Activated CD4-positive, alpha-beta T cell treated with anti-CD3 and anti-CD28 coated beads, Interleukin-2, Interleukin-4, amounts not matched to agents 100 ng/mL and 50 ng/mL, durations not matched to agents 16 hours and 8 hours (primary cell): ENCODE results near the gene TPX2.

Experiments
- DNase-seq: peaks from one replicate; pipeline ENCODE4 v3.0.0-alpha.2; 2020; ENCODE audit warnings: low spot score

TPX2 gene

GRCh38 chr20:31705598-31706597 is 33.2 kb upstream of the TPX2 start:
- no peak for DNase-seq

GRCh38 chr20:31706607-31707257 is 32.4 kb upstream of the TPX2 start:
- DNase-seq, result no peak

GRCh38 chr20:31707258-31707615 is 31.9 kb upstream of the TPX2 start:
- DNase-seq, result no peak

DNA sequence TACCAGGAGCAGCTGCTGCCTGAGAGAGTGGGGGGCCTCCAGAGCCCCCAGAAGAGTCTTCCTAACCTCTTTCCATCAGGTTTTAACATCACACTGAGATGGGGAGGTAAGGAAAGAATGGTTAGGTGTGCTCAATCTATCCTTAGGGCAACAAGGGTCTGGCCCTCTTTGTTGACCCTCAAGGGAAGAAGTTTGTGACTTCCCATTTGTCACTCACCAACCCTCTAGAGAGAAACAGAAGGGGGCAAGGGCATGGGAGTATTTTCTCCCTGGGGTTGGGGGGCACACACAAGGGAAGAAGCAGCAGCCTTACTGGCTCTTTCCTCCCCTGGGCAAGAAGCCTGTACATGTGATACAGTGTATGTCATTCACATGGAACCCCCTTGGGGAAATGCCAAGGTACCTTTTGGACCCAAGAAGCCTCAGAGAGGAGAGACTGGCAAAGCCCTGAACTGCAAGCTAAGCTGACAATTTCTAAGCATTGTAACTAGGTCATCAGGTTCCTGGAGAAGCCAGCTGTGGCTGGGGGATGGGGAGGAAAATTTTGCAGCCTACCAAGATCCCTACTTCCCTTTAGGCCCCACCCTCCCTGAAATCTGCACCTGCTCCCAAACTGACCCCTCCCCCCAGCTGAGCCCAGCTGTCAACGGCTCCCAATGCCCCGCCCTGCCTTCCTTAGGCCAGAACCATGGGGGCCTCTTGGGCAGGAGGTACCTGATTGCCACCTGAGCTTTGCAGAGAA is 30.9 kb upstream of the TPX2 start:
- no peak for DNase-seq

DNA sequence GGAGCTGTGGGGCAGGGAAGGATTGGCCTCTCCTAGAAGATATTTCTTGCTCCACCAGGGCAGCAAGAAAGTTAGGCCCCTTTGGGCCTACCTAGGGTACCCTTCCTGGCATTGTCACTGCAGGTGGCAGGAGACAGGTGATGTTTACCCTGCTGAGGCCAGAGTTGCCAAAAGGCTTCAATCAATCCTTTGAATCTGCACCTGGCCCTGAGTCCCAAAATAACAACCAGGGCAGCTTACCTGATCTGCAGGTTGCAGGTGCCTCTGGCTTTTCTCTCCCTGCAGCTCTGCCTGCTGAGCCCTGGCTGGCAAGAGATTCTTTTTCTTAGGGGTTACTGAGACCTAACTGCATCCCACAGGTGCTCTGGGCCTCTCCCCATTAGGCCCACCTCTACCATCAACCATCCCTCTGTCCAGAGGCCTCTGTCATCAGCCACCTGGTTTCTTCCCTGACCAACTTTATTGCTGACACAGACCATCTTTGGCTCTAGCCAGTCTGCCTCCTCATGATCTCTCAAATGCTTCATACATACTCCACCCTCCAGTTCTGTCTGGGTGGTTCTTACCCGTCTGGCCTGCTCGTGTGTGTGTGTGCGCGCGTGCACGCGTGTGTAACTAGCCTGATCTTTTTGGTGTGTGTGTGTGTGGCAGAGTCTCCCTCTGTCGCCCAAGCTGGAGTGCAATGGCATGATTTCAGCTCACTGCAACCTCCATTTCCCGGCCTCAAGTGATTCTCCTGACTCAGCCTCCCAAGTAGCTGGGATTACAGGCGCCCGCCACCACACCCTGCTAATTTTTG is 30.2 kb upstream of the TPX2 start:
- no peak for DNase-seq

DNA sequence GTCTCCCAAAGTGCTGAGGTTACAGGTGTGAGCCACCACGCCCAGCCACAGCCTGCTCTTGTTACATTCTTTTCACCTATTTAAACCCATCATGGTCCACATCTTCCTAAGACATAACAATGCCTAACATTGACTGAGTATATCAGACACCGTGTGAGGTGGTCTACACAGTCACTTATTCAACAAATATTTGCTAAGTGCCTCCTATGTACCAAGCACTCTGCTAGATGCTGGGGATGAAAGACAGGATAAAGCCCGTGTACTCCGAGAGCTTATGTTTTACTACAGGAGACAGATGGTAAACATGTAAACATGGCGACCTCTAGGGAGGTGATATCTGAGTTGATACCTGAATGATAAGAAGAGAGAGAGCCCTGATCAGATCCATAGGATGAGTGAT is 29.2 kb upstream of the TPX2 start:
- no peak for DNase-seq

DNA sequence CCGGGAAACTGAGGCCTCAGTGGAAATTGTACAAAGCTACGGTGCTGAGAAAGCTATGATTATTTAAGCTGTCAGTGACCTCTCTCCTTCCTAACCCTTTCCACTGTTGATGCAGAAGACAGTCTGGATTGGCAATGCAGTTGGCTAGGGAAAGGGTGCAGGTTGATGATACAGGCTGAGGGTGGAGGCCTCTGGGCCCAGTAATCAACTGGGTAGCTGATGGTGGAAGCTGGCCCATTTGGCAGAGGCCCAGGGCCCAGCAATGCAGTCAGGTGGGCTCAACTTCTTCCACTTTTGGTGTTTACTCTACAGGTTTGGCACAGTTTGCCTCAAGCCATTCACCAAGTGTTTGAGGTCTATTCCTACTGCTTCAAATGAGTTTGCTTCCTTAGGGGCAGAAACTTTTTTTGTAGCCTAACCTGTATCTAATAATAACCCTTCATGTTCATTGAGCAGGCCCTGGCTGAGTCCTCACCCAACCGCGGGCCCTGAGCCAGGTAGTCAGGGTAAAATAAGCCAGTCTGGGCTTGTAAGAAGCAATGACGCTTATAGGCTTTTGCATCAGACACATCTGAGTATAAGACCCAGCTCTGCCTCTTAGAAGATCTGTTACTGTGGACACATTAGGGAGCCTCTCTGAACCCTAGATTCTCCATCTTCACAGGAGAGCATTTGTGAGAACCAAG is 28.5 kb upstream of the TPX2 start:
- DNase-seq, result no peak

- DNase-seq, result no peak
Measured at GRCh38 chr20:31711179-31712111, 27.6 kb upstream of the TPX2 start.

DNA sequence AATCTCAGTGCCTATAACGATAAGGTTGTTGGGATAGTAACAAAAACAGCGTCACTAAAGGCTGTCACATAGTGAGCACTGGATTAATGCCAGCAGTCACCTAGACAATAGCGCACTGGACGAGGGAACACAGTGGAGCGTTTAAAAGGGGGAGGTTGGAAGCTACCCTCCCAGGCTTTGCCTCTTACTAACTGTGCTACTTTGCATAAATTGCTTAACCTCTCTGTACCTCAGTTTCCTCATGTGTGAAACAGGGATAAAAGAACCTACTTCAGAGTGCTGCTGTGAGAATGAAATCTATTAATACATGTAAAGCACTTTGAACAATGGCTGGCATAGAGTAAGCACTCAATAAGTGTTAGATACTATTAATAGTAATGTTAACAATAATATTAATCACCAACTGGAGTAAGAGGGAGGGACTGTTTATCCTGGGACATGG is 27.0 kb upstream of the TPX2 start:
- no peak for DNase-seq

- DNase-seq, result no peak
Measured at GRCh38 chr20:31712564-31713311, 26.4 kb upstream of the TPX2 start.

GRCh38 chr20:31713312-31714273 is 25.5 kb upstream of the TPX2 start:
- no peak for DNase-seq

DNA sequence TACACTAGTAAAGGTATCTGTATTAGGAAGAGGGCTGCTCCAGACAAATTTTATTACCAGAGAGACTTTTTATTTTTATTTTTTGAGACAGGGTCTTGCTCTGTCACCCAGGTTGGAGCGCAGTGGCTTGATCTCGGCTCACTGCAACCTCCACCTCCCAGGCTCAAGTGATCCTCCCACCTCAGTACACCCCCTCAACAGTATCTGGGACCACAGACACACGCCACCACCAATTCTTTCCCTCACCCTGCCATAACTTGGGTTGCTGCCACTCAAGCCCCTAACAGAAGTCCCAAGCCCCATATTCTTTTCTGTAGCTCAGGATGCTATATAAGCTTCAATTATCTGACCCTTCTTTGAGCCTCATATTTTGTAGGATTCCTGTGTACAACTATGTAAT is 23.3 kb upstream of the TPX2 start:
- no peak for DNase-seq

GRCh38 chr20:31716351-31716750 is 22.7 kb upstream of the TPX2 start:
- DNase-seq, result no peak

DNA sequence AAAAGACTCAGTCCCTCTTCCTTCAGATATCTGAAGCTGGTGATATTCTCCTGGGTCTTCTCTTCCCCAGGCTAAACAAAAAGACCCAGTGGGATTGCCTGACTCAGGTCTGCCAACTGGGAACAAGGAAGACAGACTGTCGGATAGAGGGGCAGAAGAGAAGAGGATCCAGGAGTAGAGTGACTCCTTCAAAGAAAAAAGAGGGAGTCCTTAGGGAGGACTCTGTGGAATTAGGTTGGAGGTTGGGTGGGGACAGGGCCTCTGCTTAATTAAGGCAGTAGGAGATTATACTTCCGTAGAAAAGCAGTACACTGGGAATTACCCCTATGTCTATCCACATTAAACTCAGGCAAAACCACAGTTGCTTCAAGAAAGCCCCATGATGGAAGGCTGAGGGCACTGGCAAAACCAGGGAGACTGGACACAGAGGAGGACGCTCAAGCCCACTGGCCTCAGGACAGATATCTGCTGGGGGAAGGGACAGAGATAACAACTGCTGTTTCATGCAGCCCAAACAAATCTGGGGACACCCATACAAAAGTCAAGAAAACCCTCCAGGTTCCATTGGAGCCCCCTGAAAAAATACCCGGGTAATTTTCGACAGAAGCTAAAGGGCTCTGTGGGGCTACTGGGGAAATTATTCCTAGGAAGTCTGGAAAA is 22.1 kb upstream of the TPX2 start:
- no peak for DNase-seq

DNA sequence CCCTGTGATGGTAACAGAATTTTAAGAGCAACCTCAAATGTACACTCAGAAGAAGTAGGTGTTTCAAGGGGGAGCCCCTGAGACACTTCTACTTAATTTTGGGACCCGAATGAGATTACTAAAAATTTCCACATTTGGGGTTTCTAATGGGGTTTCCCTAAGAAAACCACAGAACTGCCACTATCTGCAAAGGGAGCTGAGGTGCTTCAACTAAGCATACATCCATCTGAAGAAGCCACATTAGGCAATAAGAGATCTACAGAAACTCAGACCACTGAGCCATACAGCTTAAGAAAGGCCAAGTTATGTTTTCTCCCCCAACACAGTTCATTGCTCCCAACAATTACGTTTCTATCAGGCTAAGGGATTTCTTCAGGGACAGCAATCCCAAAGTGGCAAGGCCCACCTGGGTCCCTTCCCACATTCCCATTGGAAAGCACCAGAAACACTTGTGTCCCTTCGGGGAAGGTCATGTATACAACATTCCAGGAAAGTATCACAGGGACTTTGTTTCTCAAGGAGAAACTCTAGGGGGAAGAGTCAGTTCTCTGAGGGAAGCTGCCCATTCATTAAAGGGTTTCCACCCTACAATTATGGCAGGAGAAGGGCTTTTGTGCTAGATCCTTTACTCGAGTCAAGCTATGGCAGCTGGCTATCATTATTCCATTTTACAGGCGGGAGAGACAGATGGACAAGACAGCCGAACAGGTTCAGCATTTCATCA is 21.4 kb upstream of the TPX2 start:
- DNase-seq, result peak; percentile 81

GRCh38 chr20:31718952-31719643 is 20.0 kb upstream of the TPX2 start:
- peak; percentile 58 for DNase-seq
